Trophoblast cell (in vitro differentiated cells and primary cell): ENCODE data around the gene SOX14.

Experiments used
- DNase-seq, 2 donors: peaks; one replicate each; pipeline ENCODE4 v3.0.0-alpha.2; 2016
- H2AFZ ChIP-seq: 2 replicates; pipeline ENCODE4 v1.6.1; 2013; ENCODE audit warnings: low read length, moderate library complexity, mild to moderate bottlenecking; ENCODE audit not compliant: insufficient read depth, poor library complexity
- H2AK5ac ChIP-seq: 2 replicates; pipeline ENCODE4 v1.6.1; 2013; ENCODE audit warnings: mild to moderate bottlenecking, low read length
- H2BK120ac ChIP-seq: 2 replicates; pipeline ENCODE4 v1.6.1; 2013; ENCODE audit warnings: low read length, mild to moderate bottlenecking, moderate library complexity; ENCODE audit not compliant: insufficient read depth, poor library complexity
- H2BK12ac ChIP-seq: 2 replicates; pipeline ENCODE4 v1.6.1; 2013; ENCODE audit warnings: mild to moderate bottlenecking, low read length, moderate library complexity
- H2BK5ac ChIP-seq: 2 replicates; pipeline ENCODE4 v1.6.1; 2013; ENCODE audit warnings: low read length, low read depth, moderate library complexity, mild to moderate bottlenecking; ENCODE audit not compliant: poor library complexity
- H3K14ac ChIP-seq: 2 replicates; pipeline ENCODE4 v1.6.1; 2013; ENCODE audit warnings: mild to moderate bottlenecking, low read length
- H3K18ac ChIP-seq: 2 replicates; pipeline ENCODE4 v1.6.1; 2013; ENCODE audit warnings: mild to moderate bottlenecking, low read length
- H3K23ac ChIP-seq: 2 replicates; pipeline ENCODE4 v1.6.1; 2013; ENCODE audit warnings: low read length
- H3K27ac ChIP-seq: 2 replicates; pipeline ENCODE4 v1.5.1; 2013; ENCODE audit warnings: low read depth, mild to moderate bottlenecking, inconsistent platforms, low read length, moderate library complexity
- H3K27me3 ChIP-seq: 2 replicates; pipeline ENCODE4 v1.6.1; 2013; ENCODE audit warnings: inconsistent platforms, mild to moderate bottlenecking, low read length, moderate library complexity; ENCODE audit not compliant: insufficient read depth
- H3K36me3 ChIP-seq, 2 experiments: 1 replicate in 1 of 2; 2 replicates in 1 of 2; pipeline ENCODE4 v1.6.1; 2013; ENCODE audit warnings: low read length in 2 of 2, mild to moderate bottlenecking in 2 of 2, moderate library complexity in 1 of 2; ENCODE audit not compliant: insufficient read depth in 2 of 2, control insufficient read depth in 1 of 2
- H3K4ac ChIP-seq: 2 replicates; pipeline ENCODE4 v1.6.1; 2013; ENCODE audit warnings: low read depth, mild to moderate bottlenecking, low read length, moderate library complexity
- H3K4me1 ChIP-seq, 2 experiments: 1 replicate in 1 of 2; 2 replicates in 1 of 2; pipeline ENCODE4 v1.6.1; 2013; ENCODE audit warnings: low read length in 2 of 2, mild to moderate bottlenecking in 2 of 2, moderate library complexity in 1 of 2; ENCODE audit not compliant: insufficient read depth in 2 of 2, control insufficient read depth in 1 of 2
- H3K4me2 ChIP-seq: 2 replicates; pipeline ENCODE4 v1.6.1; 2013; ENCODE audit warnings: inconsistent platforms, mild to moderate bottlenecking, low read length, moderate library complexity
- H3K4me3 ChIP-seq: 2 replicates; pipeline ENCODE4 v1.5.1; 2013; ENCODE audit warnings: mild to moderate bottlenecking, low read depth, low read length, inconsistent platforms
- H3K79me1 ChIP-seq: one replicate; pipeline ENCODE4 v1.6.1; 2013; ENCODE audit warnings: low read length
- H3K79me2 ChIP-seq: 2 replicates; pipeline ENCODE4 v1.6.1; 2013; ENCODE audit warnings: low read length, mild to moderate bottlenecking; ENCODE audit not compliant: control insufficient read depth, insufficient read depth, poor library complexity
- H3K9ac ChIP-seq: 2 replicates; pipeline ENCODE4 v1.6.1; 2013; ENCODE audit warnings: mild to moderate bottlenecking, low read length
- H3K9me3 ChIP-seq: 2 replicates; pipeline ENCODE4 v1.6.1; 2013; ENCODE audit warnings: low read depth, mild to moderate bottlenecking, control low read depth, inconsistent platforms, low read length; ENCODE audit not compliant: insufficient read depth
- H4K12ac ChIP-seq: 2 replicates; pipeline ENCODE4 v1.6.1; 2013; ENCODE audit warnings: low read depth, mild to moderate bottlenecking, low read length, moderate library complexity
- H4K8ac ChIP-seq: 2 replicates; pipeline ENCODE4 v1.6.1; 2013; ENCODE audit warnings: low read depth, mild to moderate bottlenecking, low read length, moderate library complexity
- H4K91ac ChIP-seq: one replicate; pipeline ENCODE4 v1.6.1; 2013; ENCODE audit warnings: low read depth, mild to moderate bottlenecking, low read length, moderate library complexity
- WGBS: extraction: QIAGEN DNeasy Blood & Tissue Kit; methylation state at CpG from one replicate; pipeline ENCODE4 v1.1.7; 2013; ENCODE audit warnings: missing lambda C conversion rate; ENCODE audit not compliant: insufficient read length, insufficient coverage; ENCODE audit errors: extremely low coverage; 5-methylcytosine and 5-hydroxymethylcytosine counted together

The SOX14 gene

GRCh38 chr3:137763594-137763938, 549 bp upstream of the SOX14 start:
- peaks cover 10% of the 10 kb centered on the region for H3K9me3 ChIP-seq
- H3K4me3 ChIP-seq: no peak overlapping the region
- no peak overlapping the region for H4K91ac ChIP-seq
- H3K4ac ChIP-seq: no peak overlapping the region
- no peak overlapping the region for H2BK5ac ChIP-seq
- H3K79me1 ChIP-seq: peaks cover 6% of the 10 kb centered on the region
- no peaks in the 10 kb centered on the region for H3K36me3 ChIP-seq
- peak overlapping the region; percentile 55 for H3K4me2 ChIP-seq
- H2BK12ac ChIP-seq: no peak overlapping the region
- peaks cover 32 to 42% of the 10 kb centered on the region in 2 experiments for H3K4me1 ChIP-seq
- peaks cover 82% of the 10 kb centered on the region for H3K27me3 ChIP-seq
- peak in 1 of 2 donors; percentile 6 for DNase-seq
- no peak overlapping the region for H3K23ac ChIP-seq
- H3K9ac ChIP-seq: no peak overlapping the region
- H3K14ac ChIP-seq: no peak overlapping the region
- H4K12ac ChIP-seq: no peak overlapping the region
- H2BK120ac ChIP-seq: no peak overlapping the region
- no peak overlapping the region for H2AK5ac ChIP-seq
- no peak overlapping the region for H3K18ac ChIP-seq
- H3K27ac ChIP-seq: no peak overlapping the region
- H2AFZ ChIP-seq: no peak overlapping the region
- no CpG with 5 or more reads among the region's 18 CpGs for WGBS
- no peak overlapping the region for H4K8ac ChIP-seq
- no peaks in the 10 kb centered on the region for H3K79me2 ChIP-seq

- H4K8ac ChIP-seq: no peak overlapping the region
- peak overlapping the region; percentile 17 for H3K23ac ChIP-seq
- peak in 1 of 2 donors; percentile 1 for DNase-seq
- H4K91ac ChIP-seq: no peak overlapping the region
- H3K4ac ChIP-seq: no peak overlapping the region
- WGBS: no CpG with 5 or more reads among the region's 58 CpGs
- H3K79me1 ChIP-seq: peaks cover 8% of the 10 kb centered on the region
- peak overlapping the region; percentile 10 for H3K14ac ChIP-seq
- no peaks in the 10 kb centered on the region for H3K79me2 ChIP-seq
- H3K9me3 ChIP-seq: peaks cover 10% of the 10 kb centered on the region
- H2BK120ac ChIP-seq: no peak overlapping the region
- no peaks in the 10 kb centered on the region for H3K36me3 ChIP-seq
- H3K9ac ChIP-seq: no peak overlapping the region
- no peak overlapping the region for H3K27ac ChIP-seq
- H3K27me3 ChIP-seq: peaks cover 89% of the 10 kb centered on the region
- no peak overlapping the region for H3K18ac ChIP-seq
- peak overlapping the region; percentile 40 for H3K4me3 ChIP-seq
- peaks cover 38 to 49% of the 10 kb centered on the region in 2 experiments for H3K4me1 ChIP-seq
- no peak overlapping the region for H2BK5ac ChIP-seq
- peak overlapping the region; percentile 55 for H3K4me2 ChIP-seq
- H2AFZ ChIP-seq: no peak overlapping the region
- H2BK12ac ChIP-seq: no peak overlapping the region
- H4K12ac ChIP-seq: no peak overlapping the region
- H2AK5ac ChIP-seq: no peak overlapping the region
Measured at GRCh38 chr3:137764563-137765309, 621 bp downstream of the SOX14 start.

GRCh38 chr3:137765310-137766033, 1.4 kb downstream of the SOX14 start:
- Histone ChIP-seq H3K4me3 (peak overlapping the region; percentile 42), H3K14ac (no peak overlapping the region), H3K23ac (peak overlapping the region; percentile 36), H2AK5ac (no peak overlapping the region), H2AFZ (no peak overlapping the region), H3K4ac (no peak overlapping the region), H4K8ac (no peak overlapping the region), H3K79me2 (no peaks in the 10 kb centered on the region), H2BK12ac (no peak overlapping the region), H4K91ac (no peak overlapping the region), H3K9ac (no peak overlapping the region), H3K36me3 (no peaks in the 10 kb centered on the region), H3K4me1 (peaks cover 42 to 49% of the 10 kb centered on the region in 2 experiments), H3K27ac (no peak overlapping the region), H3K9me3 (peaks cover 10% of the 10 kb centered on the region), H3K27me3 (peaks cover 92% of the 10 kb centered on the region), H2BK120ac (no peak overlapping the region), H3K4me2 (peak overlapping the region; percentile 55), H3K79me1 (peaks cover 8% of the 10 kb centered on the region), H3K18ac (no peak overlapping the region), H4K12ac (no peak overlapping the region), H2BK5ac (no peak overlapping the region)
- no peak for DNase-seq
- WGBS: no CpG with 5 or more reads among the region's 27 CpGs

GRCh38 chr3:137766041-137766875, 2.1 kb downstream of the SOX14 start:
- H3K4me1 ChIP-seq: peaks cover 45 to 50% of the 10 kb centered on the region in 2 experiments
- H2BK5ac ChIP-seq: no peak overlapping the region
- no peak overlapping the region for H4K8ac ChIP-seq
- H3K9me3 ChIP-seq: peaks cover 7% of the 10 kb centered on the region
- no peak overlapping the region for H3K9ac ChIP-seq
- H3K79me2 ChIP-seq: no peaks in the 10 kb centered on the region
- no peak overlapping the region for H3K23ac ChIP-seq
- H4K91ac ChIP-seq: no peak overlapping the region
- no peak overlapping the region for H2BK12ac ChIP-seq
- no peak overlapping the region for H4K12ac ChIP-seq
- WGBS: no CpG with 5 or more reads among the region's 21 CpGs
- no peaks in the 10 kb centered on the region for H3K36me3 ChIP-seq
- H3K18ac ChIP-seq: no peak overlapping the region
- DNase-seq: no peak
- peaks cover 92% of the 10 kb centered on the region for H3K27me3 ChIP-seq
- H3K4me2 ChIP-seq: peak overlapping the region; percentile 13
- H2BK120ac ChIP-seq: no peak overlapping the region
- H2AFZ ChIP-seq: no peak overlapping the region
- H3K14ac ChIP-seq: no peak overlapping the region
- no peak overlapping the region for H3K27ac ChIP-seq
- no peak overlapping the region for H2AK5ac ChIP-seq
- H3K79me1 ChIP-seq: peaks cover 10% of the 10 kb centered on the region
- no peak overlapping the region for H3K4ac ChIP-seq
- H3K4me3 ChIP-seq: no peak overlapping the region
